HG03196 (cell line): Measurements from ENCODE around the gene KIF5A.

Experiments used
- ATAC-seq: cut with Tn5 transposase; IDR thresholded peaks from one replicate; pipeline ENCODE4 v1.9.1; 2021; ENCODE audit not compliant: unreplicated experiment

KIF5A gene

DNA sequence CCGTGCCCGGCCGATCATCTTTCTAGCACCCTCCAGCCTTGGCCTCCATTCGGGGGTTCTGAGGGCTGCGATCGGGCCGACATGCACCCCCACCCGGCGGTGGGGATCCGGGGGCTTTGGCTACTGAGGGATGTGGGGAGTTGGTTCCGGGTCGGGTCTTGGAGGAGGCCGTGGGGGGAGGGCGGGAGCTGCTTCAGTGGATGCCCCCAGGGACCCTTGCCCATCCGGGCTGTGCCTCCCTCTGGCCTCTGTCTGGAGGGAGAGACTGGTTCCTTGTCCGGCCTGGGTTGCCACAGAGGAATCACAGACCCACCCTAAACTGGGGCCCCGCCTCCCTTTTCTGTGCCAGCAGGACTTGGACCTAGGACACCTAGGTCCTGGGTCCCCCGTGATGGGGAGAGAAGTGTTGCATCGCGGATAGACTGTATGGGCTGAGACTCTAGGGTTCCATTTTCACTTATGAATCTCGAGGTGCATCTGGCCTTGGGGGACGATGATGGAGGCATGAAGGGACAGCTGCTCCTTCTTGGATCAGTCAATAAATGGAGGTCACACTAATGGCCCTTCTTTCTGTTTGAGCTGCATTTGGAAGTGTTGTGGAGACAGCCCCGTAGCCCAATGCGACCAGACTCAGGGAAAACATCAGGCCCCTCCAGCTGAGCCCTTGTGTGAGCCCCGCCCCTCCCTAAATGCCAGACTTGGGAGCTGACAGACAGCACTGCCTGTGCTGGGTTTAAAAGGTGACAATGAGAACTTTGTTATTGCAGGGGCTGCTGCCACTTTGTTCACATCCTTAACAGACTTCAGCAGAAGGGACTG is 55.4 kb downstream of the KIF5A start:
- ATAC-seq, result no peak

DNA sequence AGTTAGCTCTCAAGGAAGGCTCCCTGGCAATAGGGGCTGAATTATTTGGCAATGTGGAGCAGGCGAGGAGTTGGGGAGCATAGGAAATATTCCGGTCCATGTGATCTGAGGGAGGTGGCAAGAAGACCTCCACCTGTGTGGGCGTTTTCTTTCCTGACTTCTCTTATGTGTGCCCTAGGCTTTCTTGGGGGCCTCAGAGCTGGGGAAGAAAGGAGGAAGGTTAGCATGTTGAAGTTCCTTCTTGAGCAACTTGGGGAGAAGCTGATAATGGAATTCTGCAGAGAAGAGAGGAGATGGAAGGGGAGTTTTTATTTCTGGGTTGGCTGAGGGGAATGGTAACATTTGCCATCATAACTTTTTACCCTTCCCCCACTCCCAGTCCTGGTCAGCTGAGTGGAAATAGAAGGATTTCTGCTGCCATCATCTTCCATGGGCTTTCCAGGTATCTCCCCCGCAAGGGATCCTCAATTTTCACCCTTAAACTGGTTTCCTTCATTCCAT is 56.0 kb downstream of the KIF5A start:
- ATAC-seq, result no peak

- no peak for ATAC-seq
Observed at GRCh38 chr12:57606399-57606798, 56.6 kb downstream of the KIF5A start.

GRCh38 chr12:57606821-57607220 is 57.0 kb downstream of the KIF5A start:
- no peak for ATAC-seq

DNA sequence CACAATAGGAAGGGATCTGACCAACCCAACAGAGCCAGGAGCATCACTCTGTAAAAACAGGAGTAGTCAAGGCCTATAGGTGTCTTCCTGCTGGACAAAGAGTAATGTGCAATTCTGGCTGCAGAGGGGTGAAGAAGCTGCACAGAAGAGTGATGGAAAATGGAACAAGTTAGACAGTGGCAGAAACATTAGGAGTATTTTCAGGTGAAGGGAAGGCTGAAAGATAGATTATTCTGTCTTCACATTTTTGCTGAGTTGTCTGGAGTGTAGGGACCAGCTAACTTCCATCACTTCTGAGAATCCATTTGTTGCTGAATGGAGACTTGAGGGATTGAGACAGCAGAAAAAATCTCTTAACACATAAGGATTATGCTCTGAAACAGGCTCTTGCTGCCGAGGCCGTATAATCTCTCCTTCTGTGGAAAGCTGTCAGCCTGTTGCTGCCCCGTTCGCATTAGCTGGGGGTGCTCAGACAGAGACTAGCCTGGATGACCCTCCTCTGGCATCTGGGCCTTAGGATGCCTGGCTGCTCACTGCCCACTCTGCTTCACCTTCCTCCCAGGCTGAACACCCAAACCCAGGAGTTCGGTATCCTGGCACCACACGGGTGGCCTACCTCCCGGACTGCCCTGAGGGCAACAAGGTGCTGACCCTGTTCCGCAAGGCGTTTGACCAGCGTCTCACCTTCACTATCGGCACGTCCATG is 58.3 kb downstream of the KIF5A start:
- ATAC-seq, result no peak

DNA sequence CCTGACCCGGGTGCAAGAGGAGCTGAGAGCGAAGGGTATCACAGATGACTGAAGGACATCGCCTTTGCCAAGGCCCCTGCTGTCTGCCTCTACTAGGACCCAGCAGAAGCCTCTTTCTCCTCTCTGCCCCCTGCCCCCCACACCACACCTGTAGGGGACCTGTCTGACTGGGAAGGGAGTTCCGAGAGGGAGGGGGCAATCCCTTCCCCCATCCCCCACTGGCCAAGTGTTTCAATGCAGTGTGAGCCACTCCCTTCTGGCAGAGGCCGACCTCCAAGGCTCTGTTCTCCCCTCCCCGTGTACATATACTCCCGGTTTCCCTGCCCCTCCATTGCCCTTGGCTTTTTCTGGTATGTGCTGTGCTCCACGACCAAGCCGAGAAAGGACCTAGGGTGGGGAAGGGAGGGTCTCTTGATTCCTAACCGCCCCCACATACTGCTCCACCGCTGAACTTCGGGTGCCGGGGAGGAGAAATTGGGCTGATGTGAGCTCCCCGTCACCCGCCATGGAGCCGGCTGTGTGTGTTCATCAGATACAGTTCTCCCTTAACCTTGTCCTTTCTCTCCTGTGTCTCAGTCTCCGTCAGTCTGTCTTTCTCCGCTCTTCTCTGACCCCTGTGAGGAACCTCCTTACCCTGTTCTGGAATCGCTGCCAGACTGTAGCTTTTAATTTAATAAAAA is 59.4 kb downstream of the KIF5A start:
- ATAC-seq, result no peak

DNA sequence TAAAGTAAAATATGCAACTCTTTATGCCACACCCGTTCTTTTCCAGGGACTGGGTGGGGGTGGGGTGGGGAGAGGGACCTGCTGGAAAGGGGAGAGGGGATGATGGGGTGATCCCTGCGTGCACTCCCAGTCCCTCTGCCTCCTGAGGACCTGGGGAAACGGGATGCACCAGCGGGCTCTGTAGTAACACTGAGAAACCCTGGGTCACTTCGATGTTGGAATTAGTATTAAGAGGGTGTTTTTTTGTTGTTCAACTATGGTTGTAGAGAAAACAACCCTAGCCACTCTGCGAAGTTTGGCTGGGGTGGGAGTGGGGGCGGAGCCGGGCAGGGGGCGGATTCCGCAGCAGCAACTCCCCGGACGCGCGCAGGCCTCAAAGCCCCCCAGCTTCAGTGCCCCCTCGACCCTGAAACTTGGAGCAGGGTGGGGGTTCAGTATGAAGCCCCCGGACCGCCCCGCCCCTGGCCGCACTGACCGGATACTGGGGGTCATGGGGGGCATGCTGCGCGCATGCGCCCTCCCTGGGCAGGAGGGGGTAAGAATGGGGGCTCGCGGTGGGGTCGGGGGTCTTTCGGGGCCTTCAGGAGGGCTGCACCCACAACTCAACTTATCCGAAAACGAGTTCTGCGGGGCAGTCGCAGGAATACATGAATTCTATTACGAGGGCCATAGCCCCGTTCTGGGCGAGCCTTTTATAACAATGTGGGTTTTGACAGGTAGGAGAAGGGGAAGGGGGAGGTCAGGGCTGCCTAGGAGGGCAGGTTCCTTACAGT is 60.1 kb downstream of the KIF5A start:
- no peak for ATAC-seq

GRCh38 chr12:57610554-57611107 is 60.8 kb downstream of the KIF5A start:
- ATAC-seq, result no peak

DNA sequence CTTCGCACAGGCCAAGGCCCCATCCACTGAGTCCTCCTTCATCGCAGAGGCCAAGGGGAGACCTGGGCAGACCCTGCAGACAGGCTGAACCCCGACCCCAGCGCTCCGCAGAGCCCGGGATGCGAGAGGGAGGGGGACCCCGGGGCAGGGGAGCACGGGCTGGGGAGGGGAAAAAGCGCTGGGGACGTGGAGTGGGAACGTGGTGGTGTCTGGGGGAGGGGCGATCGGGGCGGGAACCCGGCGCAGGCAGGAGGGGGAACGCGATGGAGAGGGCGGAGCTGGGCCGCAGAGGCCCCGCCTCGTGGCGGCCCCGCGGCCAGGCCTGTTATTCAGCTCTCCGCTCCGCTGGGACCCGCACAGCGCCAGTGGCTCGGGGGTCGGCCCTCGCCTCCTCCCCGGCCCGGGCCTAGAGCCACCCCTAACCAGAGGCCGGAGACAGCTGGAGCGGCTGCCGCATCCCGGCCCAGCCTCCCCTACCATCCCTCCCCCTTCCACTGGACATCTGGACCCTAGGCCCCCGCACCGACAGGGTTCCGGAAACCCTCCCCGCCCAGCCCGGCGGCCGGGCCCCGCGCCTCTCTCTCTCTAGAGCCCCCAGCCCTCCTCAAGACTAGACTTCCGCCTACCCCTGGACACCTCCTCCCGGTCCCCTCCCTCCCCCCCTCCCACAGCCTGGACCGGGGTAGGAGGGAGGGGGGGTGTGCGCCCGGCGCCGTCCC is 61.4 kb downstream of the KIF5A start, which contains the start of gene ARHGEF25:
Gene ARHGEF25, plus strand, starts transcription at position 328 of the 719 bp plus-strand sequence. CDS start 460 bp downstream, outside the sequence.
- no peak for ATAC-seq

DNA sequence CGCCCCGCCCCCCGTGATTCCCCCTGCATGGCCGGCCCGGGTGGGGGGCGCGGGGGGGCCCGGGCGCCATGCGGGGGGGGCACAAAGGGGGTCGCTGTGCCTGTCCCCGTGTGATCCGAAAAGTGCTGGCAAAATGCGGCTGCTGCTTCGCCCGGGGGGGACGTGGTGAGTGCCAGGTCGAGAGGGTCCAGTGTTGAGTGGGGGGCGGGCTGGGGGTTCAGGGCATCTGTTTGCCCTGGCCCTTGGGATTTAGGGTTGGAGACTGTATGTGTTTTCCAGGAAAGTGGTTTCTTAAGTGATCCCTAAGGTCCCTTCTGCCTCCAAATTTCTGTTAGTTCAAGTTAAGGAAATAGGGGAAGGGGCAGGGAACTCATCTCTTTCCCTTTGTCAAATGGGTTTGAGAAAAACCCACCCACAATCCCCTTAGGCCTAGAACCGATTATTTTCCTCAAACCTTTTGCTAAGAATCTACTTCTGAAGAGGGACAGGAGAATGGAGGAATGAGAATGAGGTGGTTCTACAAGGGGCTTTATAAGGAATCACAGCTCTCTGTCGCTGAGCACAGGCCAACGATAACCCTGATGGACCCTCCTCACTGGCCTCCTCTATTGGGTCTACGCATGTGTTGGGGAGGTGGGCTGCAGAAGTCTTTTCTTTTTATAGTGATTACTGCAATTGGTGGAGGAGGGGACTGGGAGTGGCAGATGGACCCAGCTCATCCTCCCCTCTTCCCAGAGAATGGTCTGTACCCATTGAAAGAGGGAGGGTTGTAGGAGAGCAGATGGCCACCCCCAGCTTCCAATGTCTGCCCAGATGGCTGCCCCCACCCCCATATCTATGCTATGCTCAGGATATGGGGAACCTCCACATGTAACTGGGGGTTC is 62.2 kb downstream of the KIF5A start:
- no peak for ATAC-seq

GRCh38 chr12:57612711-57613426 is 63.0 kb downstream of the KIF5A start:
- no peak for ATAC-seq

- ATAC-seq, result no peak
Observed at GRCh38 chr12:57613427-57614109, 63.7 kb downstream of the KIF5A start.

DNA sequence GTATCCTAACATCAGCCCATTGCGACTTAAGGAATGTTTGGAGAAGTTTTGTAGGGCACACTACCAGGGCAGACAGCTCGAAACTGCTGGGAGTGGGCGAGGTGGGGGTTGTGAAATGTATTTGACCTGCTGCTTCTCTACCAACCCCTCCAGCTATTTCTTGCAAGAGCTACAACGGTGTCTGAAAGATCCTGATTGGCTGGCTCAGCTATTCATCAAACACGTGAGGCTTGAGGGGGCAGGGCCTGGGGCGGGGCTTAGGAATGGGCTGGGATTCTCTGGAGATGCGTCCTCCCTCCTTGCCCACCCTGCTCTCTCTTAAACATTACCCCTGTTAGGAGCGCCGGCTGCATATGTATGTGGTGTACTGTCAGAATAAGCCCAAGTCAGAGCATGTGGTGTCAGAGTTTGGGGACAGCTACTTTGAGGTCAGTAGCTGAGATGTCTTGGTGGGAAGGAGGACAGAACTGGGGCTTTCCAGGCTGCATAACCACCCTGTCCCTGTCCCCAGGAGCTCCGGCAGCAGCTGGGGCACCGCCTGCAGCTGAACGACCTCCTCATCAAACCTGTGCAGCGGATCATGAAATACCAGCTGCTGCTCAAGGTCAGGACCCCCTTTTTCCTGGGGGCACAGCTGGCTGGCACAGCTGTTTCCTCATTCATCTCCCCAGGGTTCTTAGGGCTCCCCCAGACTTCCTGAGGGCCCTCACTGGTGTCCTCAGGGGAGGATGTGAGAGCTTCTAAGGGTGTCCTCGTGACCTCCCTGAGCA is 64.5 kb downstream of the KIF5A start:
- peak; percentile 52 for ATAC-seq

DNA sequence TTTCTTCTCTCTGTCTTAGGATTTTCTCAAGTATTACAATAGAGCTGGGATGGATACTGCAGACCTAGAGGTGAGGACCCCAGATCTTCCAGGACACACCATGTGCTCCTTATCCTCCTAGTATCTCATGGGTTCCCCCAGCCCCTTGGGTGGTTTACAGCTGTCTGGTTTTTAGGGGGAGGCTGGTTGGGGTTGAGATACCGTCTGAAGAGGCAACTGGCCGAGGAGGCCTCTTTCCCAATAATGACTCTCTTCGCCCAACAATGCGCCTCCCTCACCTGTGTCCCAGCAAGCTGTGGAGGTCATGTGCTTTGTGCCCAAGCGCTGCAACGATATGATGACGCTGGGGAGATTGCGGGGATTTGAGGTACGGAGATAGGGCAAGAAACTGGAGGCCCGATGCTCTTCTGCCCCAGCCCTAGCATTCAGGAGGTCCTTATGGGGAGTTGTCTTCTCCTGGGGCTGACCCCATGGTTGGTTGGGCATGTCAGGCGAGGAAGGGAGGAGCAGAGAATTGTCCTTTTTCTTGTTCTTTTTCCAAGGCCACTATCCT is 65.2 kb downstream of the KIF5A start:
- ATAC-seq, result no peak

DNA sequence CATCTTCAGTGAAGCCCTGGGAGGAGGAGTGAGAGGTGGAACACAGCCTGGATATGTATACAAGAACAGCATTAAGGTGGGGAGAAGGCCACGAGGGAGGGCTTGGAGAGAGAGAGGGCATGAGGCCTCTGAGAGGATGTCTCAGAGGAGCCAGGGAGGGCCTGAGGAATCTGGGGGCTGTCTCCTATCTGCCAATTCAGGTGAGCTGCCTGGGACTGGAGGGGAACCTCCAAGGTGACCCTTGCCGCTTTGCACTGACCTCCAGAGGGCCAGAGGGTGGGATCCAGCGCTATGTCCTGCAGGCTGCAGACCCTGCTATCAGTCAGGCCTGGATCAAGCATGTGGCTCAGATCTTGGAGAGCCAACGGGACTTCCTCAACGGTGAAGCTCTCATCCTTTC is 65.8 kb downstream of the KIF5A start:
- no peak for ATAC-seq

DNA sequence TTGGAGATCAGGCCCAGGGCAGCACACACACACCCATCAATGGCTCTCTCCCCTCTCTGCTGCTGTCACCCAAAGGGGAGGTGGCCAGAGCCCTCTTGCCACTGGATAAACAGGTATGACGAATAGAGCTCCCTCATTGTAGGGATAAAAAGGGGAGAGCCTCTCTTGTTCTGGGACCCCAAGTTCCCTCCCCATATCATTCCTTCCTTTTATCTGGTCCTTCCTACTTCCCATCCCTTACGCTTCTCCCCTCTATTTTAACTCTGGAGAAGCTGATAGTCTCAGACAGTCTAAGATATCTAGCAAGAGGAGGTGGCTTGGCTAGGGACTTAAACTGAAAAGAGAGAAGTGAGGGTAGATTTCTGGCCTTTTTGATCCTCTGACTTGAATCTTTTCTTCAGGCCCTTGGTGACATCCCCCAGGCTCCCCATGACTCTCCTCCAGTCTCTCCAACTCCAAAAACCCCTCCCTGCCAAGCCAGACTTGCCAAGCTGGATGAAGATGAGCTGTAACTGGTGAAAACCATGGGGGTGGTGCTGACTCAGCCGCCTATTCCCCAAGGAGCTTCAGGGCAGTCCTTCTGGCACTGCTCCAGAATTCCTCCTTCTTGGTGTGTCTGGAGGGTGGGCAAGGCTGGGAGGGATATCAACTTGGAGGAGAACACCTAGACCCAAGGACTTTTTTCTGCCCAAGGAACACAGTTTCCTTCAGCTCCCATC is 66.7 kb downstream of the KIF5A start:
- ATAC-seq, result no peak
